C4-2B (cell line): Measurements from ENCODE around the gene TECPR2.

ENCODE experiments used
- ZFX ChIP-seq: fragments of 450-650 bp; IDR thresholded peaks from 2 replicates; pipeline ENCODE4 v1.6.1; 2017
- TF ChIP-seq, protein P1 (sequence below): fragments of 450-650 bp; conservative IDR thresholded peaks from 2 replicates; pipeline ENCODE4 v1.5.1; 2017; ENCODE audit warnings: mild to moderate bottlenecking

GRCh38 chr14:102548616-102549240 is 186.0 kb downstream of the TECPR2 start:
- TF ChIP-seq, protein P1, sequence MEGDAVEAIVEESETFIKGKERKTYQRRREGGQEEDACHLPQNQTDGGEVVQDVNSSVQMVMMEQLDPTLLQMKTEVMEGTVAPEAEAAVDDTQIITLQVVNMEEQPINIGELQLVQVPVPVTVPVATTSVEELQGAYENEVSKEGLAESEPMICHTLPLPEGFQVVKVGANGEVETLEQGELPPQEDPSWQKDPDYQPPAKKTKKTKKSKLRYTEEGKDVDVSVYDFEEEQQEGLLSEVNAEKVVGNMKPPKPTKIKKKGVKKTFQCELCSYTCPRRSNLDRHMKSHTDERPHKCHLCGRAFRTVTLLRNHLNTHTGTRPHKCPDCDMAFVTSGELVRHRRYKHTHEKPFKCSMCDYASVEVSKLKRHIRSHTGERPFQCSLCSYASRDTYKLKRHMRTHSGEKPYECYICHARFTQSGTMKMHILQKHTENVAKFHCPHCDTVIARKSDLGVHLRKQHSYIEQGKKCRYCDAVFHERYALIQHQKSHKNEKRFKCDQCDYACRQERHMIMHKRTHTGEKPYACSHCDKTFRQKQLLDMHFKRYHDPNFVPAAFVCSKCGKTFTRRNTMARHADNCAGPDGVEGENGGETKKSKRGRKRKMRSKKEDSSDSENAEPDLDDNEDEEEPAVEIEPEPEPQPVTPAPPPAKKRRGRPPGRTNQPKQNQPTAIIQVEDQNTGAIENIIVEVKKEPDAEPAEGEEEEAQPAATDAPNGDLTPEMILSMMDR = no peak
- no peak for TF ChIP-seq ZFX
